Nucleus accumbens (tissue), 56 donors: Measurements from ENCODE around the gene MS4A12.
"Not testable (repeated sequence)": the region's sequence is repeated elsewhere in the genome, so short reads cannot be mapped to it uniquely, and the experiment has no call there.

Experiments
- DNase-seq, 56 donors: peaks; one replicate each; lab custom pipeline; 2025; lab: John Stamatoyannopoulos, UW

Gene MS4A12, protein sequence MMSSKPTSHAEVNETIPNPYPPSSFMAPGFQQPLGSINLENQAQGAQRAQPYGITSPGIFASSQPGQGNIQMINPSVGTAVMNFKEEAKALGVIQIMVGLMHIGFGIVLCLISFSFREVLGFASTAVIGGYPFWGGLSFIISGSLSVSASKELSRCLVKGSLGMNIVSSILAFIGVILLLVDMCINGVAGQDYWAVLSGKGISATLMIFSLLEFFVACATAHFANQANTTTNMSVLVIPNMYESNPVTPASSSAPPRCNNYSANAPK

GRCh38 chr11:60492488-60493009, at the start of gene MS4A12:
Gene MS4A12, plus strand, starts transcription at chr11:60492778. Its CDS starts 4,541 bp downstream, at chr11:60497319.
- DNase-seq: no peak

GRCh38 chr11:60447070-60447469, 45.5 kb upstream of the MS4A12 start:
- DNase-seq: no peak

- no peak for DNase-seq
Observed at GRCh38 chr11:60447846-60448245, 44.7 kb upstream of the MS4A12 start.

GRCh38 chr11:60451185-60451584, 41.4 kb upstream of the MS4A12 start:
- not testable (repeated sequence) for DNase-seq

DNA sequence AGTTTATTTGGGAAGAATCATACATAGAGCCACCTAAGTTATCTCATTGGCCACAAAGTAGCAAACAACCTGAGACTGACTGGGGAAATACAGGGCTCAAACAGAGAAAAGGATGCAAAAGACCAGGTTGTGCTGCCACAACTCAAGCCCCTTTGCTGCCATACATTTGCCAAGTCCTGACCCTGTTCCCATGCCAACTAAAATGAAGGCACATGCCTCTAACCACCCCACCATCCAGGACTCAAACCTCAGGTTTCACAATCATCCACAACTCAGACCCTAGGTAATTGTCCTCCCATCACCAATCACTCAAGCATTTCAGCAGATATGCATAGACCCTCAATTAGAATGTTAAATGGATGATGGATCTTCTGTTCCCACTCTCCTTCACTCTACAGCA, 38.4 kb upstream of the MS4A12 start:
- no peak for DNase-seq

- no peak for DNase-seq
Observed at GRCh38 chr11:60455531-60456042, 37.0 kb upstream of the MS4A12 start, which contains the start of gene MS4A1. Gene MS4A1, plus strand, starts transcription at chr11:60455847. Its CDS starts 6,528 bp downstream, at chr11:60462375.

DNA sequence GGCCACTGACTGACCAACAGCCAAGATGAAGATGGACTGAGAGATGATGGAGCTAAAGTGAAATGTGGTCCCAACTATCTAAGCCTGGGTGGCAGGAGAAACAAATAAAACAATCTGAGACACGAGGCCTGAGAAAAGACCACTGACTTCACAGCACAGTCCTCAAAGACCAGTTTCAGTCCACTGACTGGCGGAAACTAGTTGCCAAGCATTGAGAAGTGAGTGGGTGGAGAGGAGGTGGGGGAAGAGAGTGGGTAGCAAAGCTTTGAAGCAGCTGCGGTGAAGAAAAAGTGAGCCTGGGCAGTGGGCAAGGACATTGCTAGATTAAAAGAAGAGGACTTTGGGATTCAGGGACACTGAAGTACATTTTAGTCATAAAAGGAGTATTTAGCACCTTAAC, 35.0 kb upstream of the MS4A12 start:
- DNase-seq: no peak

- no peak for DNase-seq
Observed at GRCh38 chr11:60459345-60459744, 33.2 kb upstream of the MS4A12 start.

DNA sequence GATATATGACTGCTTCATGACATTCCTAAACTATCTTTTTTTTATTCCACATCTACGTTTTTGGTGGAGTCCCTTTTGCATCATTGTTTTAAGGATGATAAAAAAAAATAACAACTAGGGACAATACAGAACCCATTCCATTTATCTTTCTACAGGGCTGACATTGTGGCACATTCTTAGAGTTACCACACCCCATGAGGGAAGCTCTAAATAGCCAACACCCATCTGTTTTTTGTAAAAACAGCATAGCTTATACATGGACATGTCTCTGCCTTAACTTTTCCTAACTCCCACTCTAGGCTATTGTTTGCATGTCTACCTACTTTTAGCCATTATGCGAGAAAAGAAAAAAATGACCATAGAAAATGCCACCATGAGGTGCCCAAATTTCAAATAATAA, 23.7 kb upstream of the MS4A12 start:
- DNase-seq: no peak

GRCh38 chr11:60469723-60470122, 22.9 kb upstream of the MS4A12 start:
- DNase-seq: no peak

GRCh38 chr11:60477035-60477445, 15.5 kb upstream of the MS4A12 start:
- no peak for DNase-seq

DNA sequence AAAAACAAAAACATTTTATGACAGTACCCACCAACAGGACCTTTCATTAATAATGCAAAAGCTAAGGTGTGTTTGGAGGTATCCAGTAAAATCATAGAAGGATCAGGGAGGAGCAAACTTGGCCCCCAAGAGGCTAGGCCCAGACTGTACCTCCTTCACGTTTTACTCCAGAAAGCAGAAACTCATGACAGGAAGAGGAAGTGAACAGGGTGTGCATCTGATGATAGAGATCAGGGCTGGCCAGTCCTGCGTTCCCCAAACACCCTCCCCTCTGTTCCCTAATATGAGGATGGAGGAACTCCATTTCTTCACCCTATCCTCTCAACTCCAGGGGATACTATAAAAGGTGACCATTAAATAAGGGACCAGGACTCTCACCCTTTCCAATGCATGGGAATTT, 10.2 kb upstream of the MS4A12 start:
- DNase-seq: no peak

GRCh38 chr11:60485987-60486386, 6.6 kb upstream of the MS4A12 start:
- no peak for DNase-seq

- no peak for DNase-seq
Observed at GRCh38 chr11:60493454-60493853, 876 bp downstream of the MS4A12 start.

DNA sequence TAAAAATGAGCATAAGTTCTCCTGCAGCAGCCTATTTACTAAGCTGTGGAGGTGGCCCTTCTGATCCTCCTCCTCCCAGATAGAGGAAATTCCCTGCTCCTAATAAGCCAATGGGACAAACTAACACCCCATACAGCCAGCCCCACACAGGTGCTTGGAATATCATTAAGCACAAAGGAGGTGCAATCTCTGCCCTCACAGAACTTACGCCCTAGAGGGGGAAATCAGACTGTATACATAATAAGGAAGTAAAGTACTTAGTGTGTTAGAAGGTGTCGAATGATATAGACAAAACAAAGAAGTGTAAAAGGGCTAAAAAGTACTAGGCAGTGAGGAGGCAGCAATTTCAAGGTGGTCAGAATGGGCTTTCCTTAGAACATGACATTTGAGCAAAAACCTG, 5.8 kb downstream of the MS4A12 start:
- no peak for DNase-seq

- peak in 2 of 56 donors; percentile 0 to 3 for DNase-seq
Observed at GRCh38 chr11:60498853-60499252, 6.3 kb downstream of the MS4A12 start.

DNA sequence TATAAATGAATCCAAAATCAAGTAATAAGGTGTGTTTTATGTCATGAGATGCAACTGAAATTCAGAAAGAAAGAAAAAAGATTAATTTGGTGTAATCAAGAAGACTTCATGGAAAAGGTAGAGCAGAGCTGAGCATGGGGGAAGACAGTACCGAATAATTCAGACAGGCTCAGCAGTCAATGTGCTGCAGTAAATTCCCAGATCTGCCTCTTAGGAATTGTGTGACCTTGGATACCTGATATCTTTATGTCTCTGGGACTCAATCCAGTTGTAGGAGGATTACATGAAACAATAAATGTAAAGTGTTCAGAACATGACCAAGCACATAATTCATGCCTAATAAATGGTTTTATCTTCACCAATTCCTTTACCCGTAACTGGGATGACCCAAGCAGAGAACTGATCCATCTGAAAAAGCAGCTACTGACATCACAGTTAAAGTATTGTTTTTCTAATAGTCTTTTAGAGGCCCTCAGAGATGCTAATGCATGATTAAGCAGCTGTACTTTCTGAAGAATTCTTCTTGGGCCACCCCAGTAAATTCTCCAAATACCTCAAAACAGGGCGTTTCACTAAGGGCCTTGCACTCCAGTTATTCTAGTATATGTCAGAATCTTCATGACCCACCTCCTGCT, 7.8 kb downstream of the MS4A12 start:
- no peak for DNase-seq

DNA sequence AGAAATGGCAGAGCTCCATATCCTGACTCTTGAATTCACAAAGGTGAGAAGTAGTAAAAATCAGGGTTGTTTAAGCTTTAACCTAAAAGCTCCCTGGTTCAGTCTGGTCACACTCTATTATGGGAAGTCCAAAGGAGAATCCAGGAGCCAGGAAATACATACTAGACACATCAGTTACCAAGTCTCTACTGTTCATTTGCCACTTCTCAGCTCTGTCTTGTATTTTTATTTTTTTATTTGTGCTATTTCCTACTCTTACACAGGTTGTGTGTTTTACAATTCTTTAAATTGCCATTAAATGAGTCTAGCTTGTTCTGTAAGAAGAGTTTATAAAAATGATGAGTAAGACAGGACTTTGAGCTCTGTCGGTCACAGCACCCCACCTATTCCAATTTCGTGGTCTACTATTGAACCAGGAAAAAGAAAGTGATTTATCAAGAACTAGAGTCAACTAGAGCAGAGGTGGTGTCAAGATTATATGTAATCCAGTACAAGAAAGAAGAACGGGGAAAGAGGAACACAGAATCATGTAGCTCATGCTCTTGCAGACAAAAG, 9.7 kb downstream of the MS4A12 start:
- no peak for DNase-seq

- DNase-seq: no peak
Observed at GRCh38 chr11:60504219-60504905, 11.8 kb downstream of the MS4A12 start.

DNA sequence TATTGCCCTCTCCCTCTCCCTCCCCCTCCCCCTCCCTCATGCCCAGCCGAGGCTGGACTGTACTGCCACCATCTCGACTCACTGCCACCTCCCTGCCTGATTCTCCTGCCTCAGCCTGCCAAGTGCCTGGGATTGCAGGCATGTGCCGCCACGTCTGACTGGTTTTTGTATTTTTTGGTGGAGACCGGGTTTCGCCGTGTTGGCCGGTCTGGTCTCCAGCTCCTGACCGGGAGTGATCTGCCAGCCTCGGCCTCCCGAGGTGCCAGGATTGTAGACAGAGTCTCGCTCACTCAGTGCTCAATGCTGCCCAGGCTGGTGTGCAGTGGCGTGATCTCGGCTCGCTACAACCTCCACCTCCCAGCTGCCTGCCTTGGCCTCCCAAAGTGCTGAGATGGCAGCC, 17.0 kb downstream of the MS4A12 start:
- not testable (repeated sequence) for DNase-seq

DNA sequence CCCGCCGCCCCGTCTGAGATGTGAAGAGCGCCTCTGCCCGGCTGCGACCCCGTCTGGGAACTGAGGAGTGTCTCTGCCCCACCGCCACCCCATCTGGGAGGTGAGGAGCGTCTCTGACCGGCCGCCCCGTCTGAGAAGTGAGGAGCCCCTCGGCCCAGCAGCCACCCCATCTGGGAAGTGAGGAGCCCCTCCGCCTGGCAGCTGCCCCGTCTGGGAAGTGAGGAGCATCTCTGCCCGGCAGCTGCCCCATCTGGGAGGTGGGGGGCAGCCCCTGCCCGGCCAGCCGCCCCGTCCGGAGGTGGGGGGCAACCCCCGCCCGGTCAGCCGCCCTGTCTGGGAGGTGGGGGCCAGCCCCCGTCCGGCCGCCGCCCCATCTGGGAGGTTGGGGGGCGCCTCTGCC, 17.6 kb downstream of the MS4A12 start:
- DNase-seq: not testable (repeated sequence)
